ENCODE measurements around the gene SPATS2L.

Gene SPATS2L

GRCh38 chr2:200351815-200352214 is 45.3 kb downstream of the SPATS2L start:
- DNase-seq (ENCODE audit: low spot score): no peak

- no peak for DNase-seq (ENCODE audit: low spot score)
These were observed 46.1 kb downstream of the SPATS2L start for GRCh38 chr2:200352636-200353035.

- DNase-seq (ENCODE audit: low spot score): no peak
These were observed 46.6 kb downstream of the SPATS2L start for GRCh38 chr2:200353120-200353519.

GRCh38 chr2:200353874-200354273 is 47.4 kb downstream of the SPATS2L start:
- DNase-seq (ENCODE audit: low spot score): no peak

- DNase-seq (ENCODE audit: low spot score): no peak
These were observed 48.6 kb downstream of the SPATS2L start for GRCh38 chr2:200354833-200355751.

- no peak for DNase-seq (ENCODE audit: low spot score)
These were observed 49.8 kb downstream of the SPATS2L start for GRCh38 chr2:200356321-200356720.

GRCh38 chr2:200356857-200357384 is 50.4 kb downstream of the SPATS2L start:
- DNase-seq (ENCODE audit: low spot score): no peak

- no peak for DNase-seq (ENCODE audit: low spot score)
These were observed 51.4 kb downstream of the SPATS2L start for GRCh38 chr2:200357845-200358244.

GRCh38 chr2:200359552-200359951 is 53.1 kb downstream of the SPATS2L start:
- no peak for DNase-seq (ENCODE audit: low spot score)

- no peak for DNase-seq (ENCODE audit: low spot score)
These were observed 53.9 kb downstream of the SPATS2L start for GRCh38 chr2:200360364-200360763.

GRCh38 chr2:200362202-200362917 is 55.9 kb downstream of the SPATS2L start:
- no peak for DNase-seq (ENCODE audit: low spot score)

GRCh38 chr2:200363279-200363678 is 56.8 kb downstream of the SPATS2L start:
- no peak for DNase-seq (ENCODE audit: low spot score)

- no peak for DNase-seq (ENCODE audit: low spot score)
These were observed 57.6 kb downstream of the SPATS2L start for GRCh38 chr2:200364142-200364541.

- DNase-seq (ENCODE audit: low spot score): no peak
These were observed 58.1 kb downstream of the SPATS2L start for GRCh38 chr2:200364620-200365019.

GRCh38 chr2:200365209-200365608 is 58.7 kb downstream of the SPATS2L start:
- no peak for DNase-seq (ENCODE audit: low spot score)

- DNase-seq (ENCODE audit: low spot score): no peak
These were observed 60.7 kb downstream of the SPATS2L start for GRCh38 chr2:200367155-200367554.

- DNase-seq (ENCODE audit: low spot score): no peak
These were observed 63.4 kb downstream of the SPATS2L start for GRCh38 chr2:200369886-200370285.

- DNase-seq (ENCODE audit: low spot score): no peak
These were observed 66.7 kb downstream of the SPATS2L start for GRCh38 chr2:200373231-200373630.

GRCh38 chr2:200373973-200374416 is 67.5 kb downstream of the SPATS2L start:
- no peak for DNase-seq (ENCODE audit: low spot score)

- no peak for DNase-seq (ENCODE audit: low spot score)
These were observed 70.2 kb downstream of the SPATS2L start for GRCh38 chr2:200376513-200377354.

GRCh38 chr2:200377355-200378336 is 71.2 kb downstream of the SPATS2L start:
- no peak for DNase-seq (ENCODE audit: low spot score)
